ENCODE data around the gene LAIR2. TPM values are rescaled to one million over a fixed set of nuclear protein-coding genes. Genes with fewer than 3 reads are reported as not detected.
A peak's percentile ranks its signal among the peaks of the same experiment; 100 is the strongest.
"Not testable (repeated sequence)": the region's sequence is repeated elsewhere in the genome, so short reads cannot be mapped to it uniquely, and the experiment has no call there.

Gene LAIR2
- total RNA-seq, 1 donor from 2014 or later: not detected

- H3K27ac ChIP-seq (replicated peaks): peak within 1 kb of the TSS; percentile 99
- no peak for TF ChIP-seq CTCF (IDR thresholded peaks at IDR 0.05; ENCODE audit: borderline replicate concordance)
- no peaks in the 10 kb centered on the region for H3K27me3 ChIP-seq (ENCODE audit: low read depth)
- no peaks in the 10 kb centered on the region for H3K9me3 ChIP-seq (replicated peaks)
- peak; percentile 98 for DNase-seq
- H3K4me3 ChIP-seq: peak within 1 kb of the TSS; percentile 73
- intact Hi-C loops (cut with micrococcal nuclease): no loop called here
- H3K4me1 ChIP-seq: peaks cover 59% of the 10 kb centered on the region
- peaks cover 38% of the 10 kb centered on the region for H3K36me3 ChIP-seq
Measured at GRCh38 chr19:54463531-54464043, 39.0 kb upstream of the LAIR2 start, which contains the start of gene LENG9. Gene LENG9, minus strand, starts transcription at chr19:54463778. Its CDS starts 252 bp downstream, at chr19:54463526.

DNA sequence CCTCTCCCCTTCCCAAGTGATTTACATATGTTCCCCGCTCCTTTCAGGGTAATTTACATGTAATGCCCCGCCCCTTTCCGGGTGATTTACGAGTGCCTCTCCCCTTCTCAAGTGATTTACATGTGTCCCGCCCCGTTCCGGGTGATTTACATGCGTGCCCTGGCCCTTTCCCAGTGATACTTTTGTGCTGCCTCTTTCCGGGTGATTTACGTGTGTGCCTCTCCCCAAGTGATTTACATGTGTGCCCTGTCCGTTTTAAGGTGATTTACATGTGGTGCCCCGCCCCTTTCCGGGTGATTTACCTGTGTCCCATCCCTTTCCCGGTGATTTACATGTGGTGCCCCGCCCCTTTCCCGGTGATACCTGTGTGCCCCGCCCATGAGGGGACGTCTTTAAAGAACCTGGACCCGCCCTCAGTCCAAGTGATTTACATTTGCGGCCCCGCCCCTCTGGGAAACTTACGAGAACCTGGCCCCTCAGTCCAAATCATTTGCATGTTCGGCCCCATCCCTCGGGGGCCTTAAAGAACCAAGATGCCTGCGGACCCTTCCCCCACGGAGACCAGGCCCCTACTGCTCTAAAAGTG lies 38.5 kb upstream of the LAIR2 start:
- H3K4me3 ChIP-seq: peak overlapping the region; percentile 73
- no peak for TF ChIP-seq CTCF (IDR thresholded peaks at IDR 0.05; ENCODE audit: borderline replicate concordance)
- no peaks in the 10 kb centered on the region for H3K9me3 ChIP-seq (replicated peaks)
- H3K36me3 ChIP-seq: peaks cover 32% of the 10 kb centered on the region
- intact Hi-C loops (cut with micrococcal nuclease): no loop called here
- peaks cover 65% of the 10 kb centered on the region for H3K4me1 ChIP-seq
- peaks cover 5% of the 10 kb centered on the region for H3K27me3 ChIP-seq (ENCODE audit: low read depth)
- peak overlapping the region; percentile 99 for H3K27ac ChIP-seq (replicated peaks)
- peak; percentile 79 for DNase-seq

GRCh38 chr19:54464630-54465425 lies 37.8 kb upstream of the LAIR2 start:
- intact Hi-C loops (cut with micrococcal nuclease): no loop called here
- H3K4me1 ChIP-seq: peaks cover 64% of the 10 kb centered on the region
- TF ChIP-seq CTCF (IDR thresholded peaks at IDR 0.05; ENCODE audit: borderline replicate concordance): peak; percentile 38
- H3K36me3 ChIP-seq: peaks cover 25% of the 10 kb centered on the region
- H3K27me3 ChIP-seq (ENCODE audit: low read depth): peaks cover 11% of the 10 kb centered on the region
- peak overlapping the region; percentile 73 for H3K4me3 ChIP-seq
- no peaks in the 10 kb centered on the region for H3K9me3 ChIP-seq (replicated peaks)
- DNase-seq: peak; percentile 91
- H3K27ac ChIP-seq (replicated peaks): peak overlapping the region; percentile 99

GRCh38 chr19:54465426-54466109 lies 37.1 kb upstream of the LAIR2 start:
- no peak for TF ChIP-seq CTCF (IDR thresholded peaks at IDR 0.05; ENCODE audit: borderline replicate concordance)
- H3K4me1 ChIP-seq: peaks cover 64% of the 10 kb centered on the region
- DNase-seq: no peak
- H3K4me3 ChIP-seq: peak overlapping the region; percentile 73
- H3K9me3 ChIP-seq (replicated peaks): no peaks in the 10 kb centered on the region
- peaks cover 18% of the 10 kb centered on the region for H3K36me3 ChIP-seq
- H3K27me3 ChIP-seq (ENCODE audit: low read depth): peaks cover 19% of the 10 kb centered on the region
- H3K27ac ChIP-seq (replicated peaks): no peak overlapping the region
- intact Hi-C loops (cut with micrococcal nuclease): no loop called here

GRCh38 chr19:54466110-54466480 lies 36.5 kb upstream of the LAIR2 start:
- H3K4me1 ChIP-seq: peaks cover 65% of the 10 kb centered on the region
- intact Hi-C loops (cut with micrococcal nuclease); H3K4me3 ChIP-seq; H3K27ac ChIP-seq (replicated peaks); H3K9me3 ChIP-seq (replicated peaks); DNase-seq: not testable (repeated sequence)
- peaks cover 24% of the 10 kb centered on the region for H3K27me3 ChIP-seq (ENCODE audit: low read depth)
- H3K36me3 ChIP-seq: peaks cover 13% of the 10 kb centered on the region

Data from left ventricle myocardium inferior (tissue), 1 donor.